Stimulated activated CD4-positive, alpha-beta T cell treated with anti-CD3 and anti-CD28 coated beads, Interleukin-12 subunit alpha, Interleukin-12 subunit beta, amount 100 ng/mL, for 48 hours (primary cell): ENCODE data around the gene MAPKAP1.
"Not testable (repeated sequence)": the region's sequence is repeated elsewhere in the genome, so short reads cannot be mapped to it uniquely, and the experiment has no call there.

ENCODE experiments used
- DNase-seq, 3 donors: peaks; one replicate each; pipeline ENCODE4 v3.0.0-alpha.2; 2020; ENCODE audit warnings: low read depth in 2 of 3, low spot score in 1 of 3

Gene MAPKAP1

DNA sequence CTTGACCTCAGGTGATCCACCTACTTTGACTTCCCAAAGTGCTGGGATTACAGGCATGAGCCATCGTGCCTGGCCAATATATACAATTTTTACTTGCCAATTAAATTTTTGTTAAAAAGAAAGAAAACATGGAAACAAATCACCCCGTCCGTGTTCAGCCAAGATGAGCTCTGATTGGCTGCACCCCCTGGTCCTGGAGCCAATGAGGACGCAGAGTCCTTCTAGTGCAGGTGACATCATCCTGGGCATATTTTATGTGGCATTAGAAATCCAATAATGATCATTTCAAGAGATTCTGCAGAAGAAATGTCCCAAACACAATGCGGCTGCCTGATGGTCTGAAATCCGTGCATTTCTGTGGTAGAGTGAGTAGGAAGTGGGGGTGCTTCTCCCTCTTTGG is 285.8 kb downstream of the MAPKAP1 start:
- DNase-seq: no peak

DNA sequence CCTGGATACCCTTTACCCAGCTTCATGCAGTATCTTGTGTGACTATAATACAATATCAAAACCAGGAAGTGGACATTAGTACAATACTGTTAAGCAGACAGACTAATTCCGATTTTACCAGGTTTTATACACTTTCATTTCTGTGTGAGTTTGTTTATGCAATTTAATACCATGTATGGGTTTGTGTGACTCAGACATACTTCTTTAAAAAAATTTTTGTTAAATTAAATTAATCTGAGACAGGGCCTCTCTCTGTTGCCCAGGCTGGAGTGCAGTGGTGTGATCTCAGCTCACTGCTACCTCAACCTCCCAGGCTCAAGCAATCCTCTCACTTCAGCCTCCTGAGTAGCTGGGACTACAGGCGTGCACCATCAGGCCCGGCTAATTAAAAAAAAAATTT is 288.6 kb downstream of the MAPKAP1 start:
- no peak for DNase-seq

DNA sequence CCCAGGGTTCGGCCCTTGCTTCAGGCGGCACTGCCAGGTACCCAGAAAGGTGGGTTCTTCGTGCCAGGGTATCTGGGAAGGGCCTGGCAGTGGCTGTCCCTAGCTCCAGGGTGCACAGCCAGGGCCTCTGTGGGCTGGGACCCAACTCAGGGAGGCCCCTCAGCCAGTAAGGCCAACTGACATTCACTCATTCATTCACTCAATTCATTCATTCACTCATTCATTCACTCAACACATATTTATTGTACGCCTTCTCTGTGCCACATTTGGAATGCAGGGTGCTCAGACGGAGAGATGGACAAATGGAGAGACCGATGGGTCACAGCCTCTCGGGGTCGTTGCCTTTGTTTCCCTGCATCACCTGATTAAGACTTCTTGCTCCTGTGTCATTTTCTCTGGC is 290.5 kb downstream of the MAPKAP1 start:
- no peak for DNase-seq

DNA sequence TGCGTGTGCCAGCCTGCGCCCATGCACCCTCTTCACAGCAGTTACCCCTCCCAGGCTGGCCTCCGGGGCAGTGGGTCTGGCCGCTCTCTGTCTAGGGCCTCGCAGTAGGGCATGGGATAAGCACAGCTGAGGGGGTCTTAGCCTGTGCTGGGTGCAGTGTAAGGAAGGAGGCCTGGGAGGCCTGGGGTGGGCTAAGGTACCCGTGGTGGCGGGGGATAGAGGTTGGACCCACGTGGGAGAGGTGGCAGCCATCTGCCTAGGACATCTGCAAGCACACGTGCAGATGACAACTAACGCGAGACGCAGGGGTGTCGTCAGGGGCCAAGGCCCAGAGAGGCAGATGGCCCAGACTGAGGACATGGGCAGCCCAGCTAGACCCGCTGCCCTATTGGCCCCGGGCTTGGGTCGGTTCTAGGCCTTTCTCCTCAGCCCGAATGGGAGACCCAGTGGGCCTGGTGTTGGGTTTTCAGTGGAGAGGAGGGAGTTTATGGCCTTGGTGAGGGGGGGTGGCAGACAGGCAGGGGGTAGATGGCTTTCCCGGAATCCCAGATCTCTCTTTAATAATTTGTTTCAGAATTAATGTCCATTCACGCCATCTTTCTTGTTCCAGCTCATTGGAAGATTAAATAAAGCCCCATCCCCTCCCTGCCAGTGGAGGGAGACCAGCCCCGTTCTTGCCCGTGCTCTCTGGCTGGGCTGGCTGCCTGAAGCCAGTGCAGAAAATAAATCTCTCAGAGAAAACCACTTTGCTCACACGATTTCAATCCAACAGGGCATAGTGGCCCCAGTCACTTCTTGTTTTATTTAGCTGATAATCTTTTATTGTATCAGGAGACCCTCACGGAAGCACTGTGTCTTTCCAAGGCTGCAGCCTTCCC is 291.2 kb downstream of the MAPKAP1 start:
- no peak for DNase-seq

DNA sequence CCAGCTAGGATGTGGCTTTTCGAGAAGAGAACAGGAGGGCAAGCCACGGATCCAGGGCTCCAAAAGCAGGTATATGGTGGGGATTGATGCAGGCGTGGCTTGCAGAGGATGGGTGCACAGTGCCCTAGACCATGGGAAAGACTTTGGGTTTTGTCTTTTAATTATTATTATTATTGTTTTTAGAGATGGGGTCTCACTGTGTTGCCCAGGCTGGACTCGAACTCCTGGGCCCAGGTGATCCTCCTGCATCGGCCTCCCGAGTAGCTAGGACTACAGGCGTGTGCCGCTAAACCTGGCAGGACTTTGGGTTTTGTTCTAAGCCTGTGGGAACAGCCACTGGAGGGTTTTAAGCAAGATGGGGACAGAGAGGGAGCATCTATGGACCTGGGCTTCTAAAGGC is 293.4 kb downstream of the MAPKAP1 start:
- DNase-seq: no peak

DNA sequence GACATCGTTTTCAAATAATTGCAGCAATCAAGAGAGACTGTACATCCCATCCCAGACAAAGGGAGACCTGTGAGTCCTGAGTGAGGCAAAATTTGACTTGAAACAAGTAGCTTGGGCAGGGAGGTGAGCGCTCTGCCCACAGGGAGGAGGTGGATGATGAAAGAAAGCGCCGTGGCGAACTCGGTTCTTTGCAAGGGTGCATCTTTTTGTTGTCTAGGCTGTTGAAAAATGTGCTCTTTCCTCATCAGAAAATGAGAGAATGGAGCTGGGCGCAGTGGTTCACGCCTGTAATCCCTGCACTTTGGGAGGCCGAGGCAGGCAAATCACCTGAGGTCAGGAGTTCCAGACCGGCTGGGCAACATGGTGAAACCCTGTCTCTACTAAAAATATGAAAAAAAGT is 294.8 kb downstream of the MAPKAP1 start:
- no peak for DNase-seq

DNA sequence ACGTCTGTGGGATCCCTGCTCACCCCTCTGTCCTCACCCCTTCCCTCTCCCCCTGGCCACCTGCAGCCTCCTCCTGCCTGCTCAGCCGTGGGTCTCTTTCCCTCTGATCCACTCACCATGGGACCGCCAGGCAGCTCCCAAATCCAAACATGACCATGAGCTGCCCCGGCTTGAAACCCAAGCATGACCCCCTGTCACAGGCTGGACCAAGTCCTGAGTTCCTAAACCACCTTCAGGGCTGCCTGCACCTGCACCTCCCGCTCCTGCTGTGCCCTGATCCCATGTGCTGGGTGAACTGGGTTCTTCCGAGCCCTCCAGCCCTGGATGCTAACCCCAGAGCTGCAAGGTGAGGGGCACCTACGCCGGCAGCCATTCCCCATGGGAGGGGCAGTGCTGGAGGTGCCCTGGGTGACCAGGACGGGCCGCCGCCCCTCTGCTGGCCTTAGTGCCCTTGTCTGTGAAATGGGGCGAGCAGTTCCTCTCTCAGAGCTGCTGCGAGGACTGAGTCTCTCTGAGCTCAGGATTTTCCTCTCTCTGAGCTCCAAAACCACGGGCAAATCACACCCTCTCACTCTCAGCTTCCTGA is 295.7 kb downstream of the MAPKAP1 start:
- no peak for DNase-seq

DNA sequence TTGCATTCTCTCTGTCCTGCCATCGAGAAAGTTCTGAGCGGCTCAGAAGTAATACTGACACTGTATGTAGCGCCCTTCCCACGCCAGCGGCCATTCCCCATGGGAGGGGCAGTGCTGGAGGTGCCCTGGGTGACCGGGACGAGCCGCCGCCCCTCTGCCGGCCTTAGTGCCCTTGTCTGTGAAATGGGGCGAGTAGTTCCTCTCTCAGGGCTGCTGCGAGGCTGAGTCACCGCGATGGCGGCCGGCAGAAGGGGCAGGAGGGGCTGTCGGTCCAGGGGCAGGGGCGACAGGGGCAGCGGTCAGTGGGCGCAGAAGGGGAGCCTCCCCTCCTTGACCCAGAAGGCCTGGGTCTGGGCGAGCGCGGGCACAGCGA is 296.5 kb downstream of the MAPKAP1 start:
- no peak for DNase-seq

DNA sequence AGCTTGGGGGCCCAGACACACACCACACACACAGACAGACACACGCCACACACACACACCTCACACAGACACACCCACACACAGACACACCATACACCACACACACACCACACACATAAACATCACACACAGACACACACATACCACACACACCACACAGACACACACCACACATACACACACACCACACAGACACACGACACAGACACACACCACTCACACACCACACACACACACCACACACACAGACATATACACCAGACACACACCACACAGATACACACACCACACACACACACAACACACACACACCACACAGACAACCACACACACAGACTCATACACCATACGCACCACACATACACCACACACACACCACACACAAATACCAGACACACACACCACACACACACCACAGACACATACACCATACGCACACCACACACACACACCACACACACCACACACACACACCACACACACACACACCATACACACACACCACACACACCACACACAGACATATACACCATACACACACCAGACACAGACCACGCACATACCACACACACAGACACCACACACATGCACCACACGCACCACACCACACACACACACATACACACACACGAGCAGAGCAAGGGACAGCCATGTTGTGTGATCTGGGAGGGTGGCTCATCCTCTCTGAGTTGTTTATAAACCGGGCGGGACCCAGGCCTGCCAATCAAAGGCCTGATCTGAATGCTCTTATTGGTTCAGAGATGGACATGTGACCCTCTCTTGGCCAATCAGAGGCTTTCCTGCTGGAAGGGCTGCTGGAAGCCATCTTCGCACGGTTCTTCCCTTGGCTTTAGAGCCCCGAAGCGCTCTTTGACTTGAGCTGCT is 297.1 kb downstream of the MAPKAP1 start:
- DNase-seq: peak; percentile 24 to 48 (median 32)

DNA sequence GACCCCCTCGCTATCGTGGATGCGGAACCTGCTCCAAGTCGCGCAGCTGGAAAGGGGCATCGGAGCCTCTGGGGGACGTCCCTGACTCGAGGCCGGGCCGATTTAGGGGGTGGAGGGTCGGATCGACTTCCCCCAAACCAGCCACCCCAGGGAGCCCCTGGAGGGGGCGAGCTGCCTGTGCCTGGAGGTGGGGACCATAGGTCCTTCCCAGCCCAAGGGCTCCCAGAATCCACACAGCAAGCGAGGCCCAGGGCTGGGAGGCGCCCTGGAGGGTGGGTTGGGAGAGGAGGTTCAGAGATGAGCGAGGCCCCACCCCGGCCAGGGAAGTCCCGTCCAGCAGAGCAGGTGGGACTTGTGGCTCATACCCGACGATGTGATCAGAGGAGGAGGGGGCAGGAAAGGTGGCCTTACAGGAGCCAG is 297.8 kb downstream of the MAPKAP1 start:
- no peak for DNase-seq

DNA sequence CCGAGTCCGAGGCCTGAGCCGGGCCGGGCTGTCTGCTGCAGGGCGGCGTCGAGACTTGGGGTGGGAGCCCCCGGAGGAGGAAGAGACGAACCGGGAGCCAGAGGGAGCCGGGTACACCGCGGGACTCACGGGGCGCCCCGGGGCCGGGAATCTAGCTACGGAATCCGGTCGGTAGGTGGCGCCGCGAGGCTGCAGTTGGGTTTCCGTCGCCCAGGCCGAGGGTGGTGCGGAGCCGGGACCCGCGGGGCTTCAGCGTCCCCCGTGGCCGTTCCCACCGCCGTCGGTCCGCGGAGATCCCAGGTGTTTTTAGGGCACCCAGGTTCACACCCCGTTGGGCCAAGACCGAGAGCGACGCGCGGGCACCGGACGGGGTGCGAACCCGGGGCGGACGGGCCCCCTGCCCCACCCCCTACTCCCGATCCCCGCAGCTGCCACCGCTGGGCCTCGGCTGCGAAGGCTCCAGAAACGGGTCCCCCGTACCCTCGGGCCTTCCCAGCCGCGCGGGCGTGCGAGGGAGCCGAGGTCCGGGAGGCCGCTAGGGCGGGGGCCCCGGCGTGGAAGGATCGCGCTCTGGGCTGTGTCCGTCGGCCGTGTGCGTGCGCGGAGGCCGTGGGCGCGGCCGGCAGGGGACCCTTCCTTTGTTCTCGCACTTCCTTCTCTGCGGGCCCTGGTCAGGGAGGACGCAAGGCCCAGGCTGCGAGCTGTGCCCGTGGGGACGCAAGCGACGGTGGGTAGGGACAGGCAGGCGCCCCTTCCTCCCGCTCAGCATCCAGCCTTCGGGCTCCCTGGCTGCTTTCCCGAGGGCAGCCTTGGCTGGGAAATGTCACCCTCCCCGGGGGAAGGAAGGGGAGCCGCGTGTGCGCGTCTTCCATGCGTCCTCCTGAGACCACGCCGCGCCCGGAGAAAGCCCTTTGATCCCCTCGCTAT is 298.8 kb downstream of the MAPKAP1 start:
- DNase-seq: peak; percentile 49 to 75 (median 69)

DNA sequence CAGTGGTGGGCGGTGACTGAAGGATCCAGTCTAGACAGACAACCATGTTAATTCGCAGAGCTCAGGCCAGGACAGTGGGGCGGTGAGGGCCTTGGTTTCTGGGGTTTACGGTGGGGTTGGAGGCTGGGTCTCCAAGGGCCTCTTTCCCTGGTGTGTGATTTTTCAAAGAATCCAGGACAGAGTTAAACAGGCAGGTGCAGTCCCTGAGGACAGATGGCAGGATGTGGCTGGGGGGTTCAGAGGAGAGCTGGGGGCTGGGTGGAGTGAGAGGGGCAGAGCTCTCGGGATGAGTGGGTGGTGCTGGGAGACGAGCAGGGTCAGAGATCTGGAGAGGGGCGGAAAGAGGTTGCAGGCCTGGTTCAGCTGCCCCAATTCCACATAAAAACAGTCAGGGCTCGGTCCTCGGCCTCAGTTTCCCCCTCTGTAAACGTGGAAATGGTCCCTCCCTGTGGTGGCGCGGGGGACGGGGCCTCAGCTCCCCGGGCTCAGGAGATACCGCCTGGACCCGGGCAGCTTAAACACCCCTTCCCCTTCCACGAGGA is 299.5 kb downstream of the MAPKAP1 start:
- no peak for DNase-seq

DNA sequence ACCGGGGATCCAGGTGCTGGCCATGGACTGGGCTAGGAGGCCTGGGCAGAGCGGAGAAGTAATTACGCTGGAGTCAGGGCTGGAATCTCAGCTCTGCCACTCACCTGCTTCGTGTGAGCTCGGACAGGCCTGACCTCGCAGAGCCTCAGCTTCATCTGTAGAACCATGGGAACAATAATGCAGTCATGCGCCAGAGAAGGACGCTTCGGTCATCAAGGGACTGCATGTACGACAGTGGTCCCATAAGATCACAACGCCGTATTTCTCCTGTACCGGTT is 300.3 kb downstream of the MAPKAP1 start:
- no peak for DNase-seq

DNA sequence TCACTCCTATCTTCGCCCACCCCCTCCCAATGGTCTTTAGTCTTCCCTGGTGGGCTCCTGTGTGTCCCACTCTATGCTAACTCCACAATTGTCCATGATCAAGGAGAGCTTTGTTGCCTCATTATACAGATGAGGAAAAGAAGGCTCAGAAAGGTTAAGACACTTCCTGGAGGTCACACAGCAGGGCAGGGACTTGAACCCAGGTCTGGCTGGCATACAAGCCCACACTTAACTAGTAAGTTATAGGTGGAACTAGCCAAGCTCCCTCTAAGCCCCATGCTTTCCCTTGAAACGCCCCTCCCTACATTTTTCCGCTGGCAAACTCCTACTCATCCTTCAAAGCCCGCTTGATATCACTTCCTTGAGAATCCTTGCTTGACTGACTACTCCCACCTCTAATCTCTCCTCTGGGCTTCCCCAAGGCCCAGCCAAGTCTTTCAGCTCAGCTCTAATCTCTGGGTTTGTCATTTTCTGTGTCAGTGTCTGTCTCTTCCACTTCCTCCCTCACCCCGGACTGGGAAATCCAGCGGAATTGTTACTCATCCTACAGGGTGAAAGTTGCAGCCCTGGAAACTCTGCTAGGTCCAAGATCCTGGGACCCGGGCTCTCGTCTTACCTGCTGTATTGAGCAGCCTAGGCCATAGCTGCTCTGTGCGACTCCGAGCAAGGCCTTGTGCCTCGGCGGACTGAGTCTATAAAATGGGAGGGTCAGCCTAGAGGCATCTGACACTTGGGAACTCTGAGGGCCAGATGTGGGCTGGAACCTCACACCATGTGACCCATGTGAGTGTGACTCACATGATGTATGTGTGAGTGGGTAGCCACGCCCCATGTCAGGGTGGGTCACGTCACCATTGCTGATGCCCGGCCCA is 300.8 kb downstream of the MAPKAP1 start:
- no peak for DNase-seq

DNA sequence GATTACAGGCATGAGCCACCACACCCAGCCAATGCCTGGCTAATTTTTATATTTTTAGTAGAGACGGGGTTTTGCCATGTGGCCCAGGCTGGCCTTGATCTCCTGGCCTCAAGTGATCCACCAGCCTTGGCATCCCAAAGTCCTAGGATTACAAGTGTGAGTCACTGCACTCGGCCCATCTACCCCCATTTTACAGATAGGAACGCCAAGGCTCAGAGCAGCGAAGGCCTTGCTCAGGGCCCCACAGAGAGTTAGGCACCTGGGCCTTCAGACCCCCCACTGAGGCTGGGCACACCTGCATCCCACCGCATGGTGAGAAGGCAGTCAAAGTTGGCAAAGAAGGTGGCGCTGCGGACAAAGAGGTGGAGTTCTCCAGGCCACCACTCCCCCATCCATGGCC is 302.3 kb downstream of the MAPKAP1 start:
- DNase-seq: no peak

DNA sequence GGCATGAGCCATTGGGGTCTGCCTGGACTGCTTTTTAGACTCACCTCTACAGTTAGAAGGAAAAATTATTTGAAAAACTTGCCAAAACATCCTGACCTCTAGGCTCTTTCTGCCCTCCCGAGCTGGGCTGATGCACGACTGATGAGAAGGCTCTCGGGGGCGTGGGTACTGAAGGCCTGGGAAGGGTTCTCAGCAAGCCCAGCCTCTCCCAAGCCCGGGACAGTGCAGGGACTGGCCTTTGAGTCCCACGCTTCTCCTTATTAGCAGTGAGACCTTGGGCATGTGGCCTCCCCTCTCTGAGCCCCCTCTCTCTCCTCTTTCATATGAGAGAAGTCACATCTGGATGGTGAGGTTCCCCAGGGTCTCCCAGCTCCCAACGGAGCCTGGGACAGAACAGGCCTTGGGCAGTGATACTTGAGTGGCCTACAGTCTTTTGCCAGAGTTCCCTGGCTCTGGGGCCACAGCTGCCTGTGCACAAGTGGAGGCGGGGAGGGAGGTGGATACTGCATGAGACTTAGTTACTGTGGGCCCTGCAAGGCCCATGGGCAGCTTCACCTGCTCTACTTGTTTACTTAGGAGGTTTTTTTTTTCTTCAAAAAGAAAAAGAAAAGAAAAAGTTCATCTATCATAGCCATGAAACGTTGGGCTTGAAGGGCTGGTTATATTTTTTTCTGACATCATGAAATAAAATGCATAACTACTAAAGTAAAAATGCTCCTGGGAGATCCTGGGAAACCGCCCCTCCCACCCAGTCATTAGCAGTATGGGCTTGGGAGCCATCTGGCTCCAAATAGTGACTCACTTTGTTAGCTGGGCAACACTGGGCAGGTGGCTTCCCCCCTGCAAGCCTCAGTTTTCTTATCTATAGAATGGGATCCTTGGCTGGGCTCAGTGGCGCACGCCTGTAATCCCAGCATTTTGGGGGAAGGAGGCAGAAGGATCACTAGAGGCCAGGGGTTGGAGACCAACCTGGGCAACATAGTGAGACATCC is 306.0 kb downstream of the MAPKAP1 start:
- DNase-seq: no peak

DNA sequence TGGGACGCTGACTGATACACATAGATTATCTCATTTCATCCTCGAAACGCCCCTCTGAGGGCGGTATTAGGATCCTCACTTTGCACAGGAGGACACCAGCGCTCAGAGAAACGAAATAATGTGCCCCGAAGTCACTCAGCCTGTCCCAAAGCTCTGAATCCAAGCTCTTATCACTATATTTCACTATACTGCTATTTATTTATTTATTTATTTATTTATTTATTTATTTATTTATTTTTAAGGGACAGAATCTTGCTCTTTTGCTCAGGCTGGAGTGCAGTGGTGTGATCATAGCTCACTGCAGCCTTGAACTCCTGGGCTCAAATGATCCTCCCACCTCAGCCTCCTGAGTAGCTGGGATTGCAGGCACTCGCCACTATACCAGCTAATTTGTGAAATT is 306.8 kb downstream of the MAPKAP1 start:
- not testable (repeated sequence) for DNase-seq

DNA sequence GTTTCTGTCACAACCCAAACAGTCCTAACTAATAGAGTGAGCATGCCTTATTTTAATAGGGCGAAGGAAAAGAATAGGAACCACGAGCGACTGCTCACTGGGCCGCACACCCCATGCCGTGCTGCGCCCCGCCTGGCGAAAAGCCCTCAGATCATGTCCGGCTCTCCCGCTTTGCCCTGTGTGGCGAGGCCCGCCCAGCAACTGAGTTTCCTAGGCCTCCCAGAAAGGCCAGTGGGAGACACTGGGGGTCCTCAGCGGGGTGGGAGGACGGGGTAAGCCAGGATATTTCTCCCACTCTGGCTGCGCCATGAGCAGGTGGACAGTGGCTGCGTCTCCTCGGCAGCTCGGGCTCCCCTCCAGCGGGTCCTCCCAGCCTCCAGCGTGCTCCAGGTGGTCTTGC is 307.3 kb downstream of the MAPKAP1 start:
- DNase-seq: no peak

DNA sequence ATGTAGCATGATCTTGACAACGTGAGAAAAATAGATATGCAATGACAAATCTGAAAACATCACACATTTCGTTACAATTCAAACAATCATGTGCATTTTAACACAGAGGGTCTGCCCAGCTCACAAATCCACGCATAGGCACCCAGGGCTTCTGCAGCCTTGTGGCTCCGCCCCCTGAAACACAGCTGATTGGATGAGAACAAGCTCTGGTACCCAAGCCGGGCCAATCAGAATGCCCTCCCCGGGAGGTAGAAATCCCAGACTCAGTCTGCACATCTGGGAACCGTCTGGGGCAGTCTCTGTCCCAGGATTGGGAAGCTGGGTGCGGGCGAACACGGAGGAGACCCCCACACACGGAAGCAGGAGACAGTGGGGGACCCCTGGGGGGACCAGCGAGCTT is 307.8 kb downstream of the MAPKAP1 start:
- no peak for DNase-seq
